Stimulated activated CD4-positive, alpha-beta T cell treated with anti-CD3 and anti-CD28 coated beads, TNF-alpha, amount 100 ng/mL, for 48 hours (primary cell): ENCODE measurements around the gene FRRS1.

Experiments used
- DNase-seq, 3 donors: peaks; one replicate each; pipeline ENCODE4 v3.0.0-alpha.2; 2020; ENCODE audit warnings: low read depth in 3 of 3

The FRRS1 gene

GRCh38 chr1:99731384-99731783 lies 35.1 kb downstream of the FRRS1 start:
- no peak for DNase-seq

GRCh38 chr1:99728494-99729235 lies 37.8 kb downstream of the FRRS1 start:
- DNase-seq: no peak

- DNase-seq: no peak
Observed at GRCh38 chr1:99727575-99728185, 38.8 kb downstream of the FRRS1 start.

- DNase-seq: no peak
Observed at GRCh38 chr1:99726818-99727217, 39.6 kb downstream of the FRRS1 start.

- no peak for DNase-seq
Observed at GRCh38 chr1:99726407-99726806, 40.0 kb downstream of the FRRS1 start.

- DNase-seq: no peak
Observed at GRCh38 chr1:99725996-99726395, 40.4 kb downstream of the FRRS1 start.

- DNase-seq: no peak
Observed at GRCh38 chr1:99723251-99723650, 43.2 kb downstream of the FRRS1 start.

- no peak for DNase-seq
Observed at GRCh38 chr1:99717005-99717404, 49.4 kb downstream of the FRRS1 start.

- DNase-seq: no peak
Observed at GRCh38 chr1:99713006-99713405, 53.4 kb downstream of the FRRS1 start.

GRCh38 chr1:99710994-99711393 lies 55.4 kb downstream of the FRRS1 start:
- no peak for DNase-seq

GRCh38 chr1:99707535-99708142 lies 58.8 kb downstream of the FRRS1 start:
- peak; percentile 21 to 48 (median 42) for DNase-seq

GRCh38 chr1:99705385-99705784 lies 61.0 kb downstream of the FRRS1 start:
- DNase-seq: no peak

- no peak for DNase-seq
Observed at GRCh38 chr1:99704356-99704816, 62.0 kb downstream of the FRRS1 start.

- DNase-seq: no peak
Observed at GRCh38 chr1:99702221-99702620, 64.2 kb downstream of the FRRS1 start.

- DNase-seq: no peak
Observed at GRCh38 chr1:99700020-99700419, 66.4 kb downstream of the FRRS1 start.

GRCh38 chr1:99697580-99697979 lies 68.9 kb downstream of the FRRS1 start:
- no peak for DNase-seq

GRCh38 chr1:99696616-99697015 lies 69.8 kb downstream of the FRRS1 start:
- DNase-seq: no peak

- DNase-seq: no peak
Observed at GRCh38 chr1:99691175-99691574, 75.3 kb downstream of the FRRS1 start.

GRCh38 chr1:99685516-99686180 lies 80.8 kb downstream of the FRRS1 start:
- DNase-seq: peak in 2 of 3 donors; percentile 3 to 30

GRCh38 chr1:99682291-99682751 lies 84.1 kb downstream of the FRRS1 start:
- DNase-seq: no peak

- DNase-seq: no peak
Observed at GRCh38 chr1:99681583-99681982, 84.9 kb downstream of the FRRS1 start.

- no peak for DNase-seq
Observed at GRCh38 chr1:99680270-99680669, 86.2 kb downstream of the FRRS1 start.
